CD4-positive, alpha-beta memory T cell (primary cell): Measurements from ENCODE around the gene SHLD2. TPM values are rescaled to one million over a fixed set of nuclear protein-coding genes. Genes with fewer than 3 reads are reported as not detected.
"Not testable (repeated sequence)": the region's sequence is repeated elsewhere in the genome, so short reads cannot be mapped to it uniquely, and the experiment has no call there.

Source experiments
- CTCF ChIA-PET: fragments of 350-600 bp; sonication (Branson Sonifier 250); formaldehyde crosslinking; loops from one replicate; lab custom pipeline; 2021; ENCODE audit warnings: inconsistent platforms; ENCODE audit not compliant: partially characterized antibody; lab: Charles Lee
- POLR2A ChIA-PET: fragments of 350-600 bp; sonication (Branson Sonifier 250); formaldehyde crosslinking; loops from one replicate; lab custom pipeline; 2021; ENCODE audit not compliant: partially characterized antibody; lab: Charles Lee
- DNase-seq, 5 donors: peaks; one replicate each; pipeline versions ENCODE4 v3.0.0 to v3.0.0-alpha.2; 2020 to 2022; ENCODE audit warnings: mixed read lengths in 1 of 5
- H3K27ac ChIP-seq: one replicate; pipeline ENCODE4 v1.7.0; 2013; ENCODE audit warnings: low read depth, low read length
- H3K27me3 ChIP-seq: 2 replicates; pipeline ENCODE4 v1.7.0; 2013; ENCODE audit warnings: mild to moderate bottlenecking, low read length, moderate library complexity; ENCODE audit not compliant: insufficient read depth
- H3K36me3 ChIP-seq: 2 replicates; pipeline ENCODE4 v1.7.0; 2013; ENCODE audit warnings: mild to moderate bottlenecking, low read length, moderate library complexity; ENCODE audit not compliant: insufficient read depth
- H3K4me1 ChIP-seq: 2 replicates; pipeline ENCODE4 v1.7.0; 2013; ENCODE audit warnings: mild to moderate bottlenecking, low read length, moderate library complexity; ENCODE audit not compliant: insufficient read depth
- H3K4me3 ChIP-seq, 2 donors: one replicate each; pipeline ENCODE4 v1.7.0; 2013; ENCODE audit warnings: low read length in 2 of 2, mild to moderate bottlenecking in 1 of 2
- H3K9me3 ChIP-seq, 2 donors: one replicate each; pipeline ENCODE4 v1.7.0; 2013; ENCODE audit warnings: low read length in 2 of 2, control low read depth in 1 of 2; ENCODE audit not compliant: control insufficient read depth in 1 of 2
- H3K27ac Mint-ChIP-seq, 7 donors: one replicate each; pipeline ENCODE4 v1.8.0; 2020 to 2021; ENCODE audit warnings: mixed read lengths in 7 of 7, mild to moderate bottlenecking in 6 of 7, inconsistent platforms in 3 of 7, moderate library complexity in 3 of 7
- H3K27me3 Mint-ChIP-seq, 2 donors: one replicate each; pipeline ENCODE4 v1.8.0; 2020 to 2021; ENCODE audit warnings: mixed read lengths in 2 of 2
- H3K36me3 Mint-ChIP-seq, 2 donors: one replicate each; pipeline ENCODE4 v1.8.0; 2020 to 2021; ENCODE audit warnings: mixed read lengths in 2 of 2, inconsistent platforms in 1 of 2, mild to moderate bottlenecking in 1 of 2
- H3K4me1 Mint-ChIP-seq, 4 donors: one replicate each; pipeline ENCODE4 v1.8.0; 2020 to 2021; ENCODE audit warnings: mixed read lengths in 4 of 4, mild to moderate bottlenecking in 1 of 4
- H3K4me3 Mint-ChIP-seq, 8 donors: one replicate each; pipeline ENCODE4 v1.8.0; 2020 to 2021; ENCODE audit warnings: mixed read lengths in 8 of 8, mild to moderate bottlenecking in 7 of 8, moderate library complexity in 6 of 8, inconsistent platforms in 3 of 8
- H3K9me3 Mint-ChIP-seq, 8 donors: one replicate each; pipeline ENCODE4 v1.8.0; 2020 to 2021; ENCODE audit warnings: mixed read lengths in 8 of 8, mild to moderate bottlenecking in 5 of 8, inconsistent platforms in 3 of 8, moderate library complexity in 1 of 8
- intact Hi-C: fragments of 100-400 bp; cut with micrococcal nuclease; formaldehyde crosslinking; loops from one replicate; pipeline ENCODE4 v1.15.1; 2023
- polyA plus RNA-seq, 2 donors: library from polyadenylated mRNA; unstranded; fragments of 300-500 nt; fragmentation: Illumina TruSeq; gene quantifications; one replicate each; pipeline ENCODE4 v1.2.3, GENCODE V29; 2021
- total RNA-seq, 2 experiments: library from RNA; stranded (reverse); gene quantifications; one replicate each; pipeline ENCODE4 v1.2.3, GENCODE V29; 2021

Gene SHLD2
- total and polyA plus RNA-seq, 4 experiments from 2014 or later = 20.7 to 26.5 (median 24.9) TPM

DNA sequence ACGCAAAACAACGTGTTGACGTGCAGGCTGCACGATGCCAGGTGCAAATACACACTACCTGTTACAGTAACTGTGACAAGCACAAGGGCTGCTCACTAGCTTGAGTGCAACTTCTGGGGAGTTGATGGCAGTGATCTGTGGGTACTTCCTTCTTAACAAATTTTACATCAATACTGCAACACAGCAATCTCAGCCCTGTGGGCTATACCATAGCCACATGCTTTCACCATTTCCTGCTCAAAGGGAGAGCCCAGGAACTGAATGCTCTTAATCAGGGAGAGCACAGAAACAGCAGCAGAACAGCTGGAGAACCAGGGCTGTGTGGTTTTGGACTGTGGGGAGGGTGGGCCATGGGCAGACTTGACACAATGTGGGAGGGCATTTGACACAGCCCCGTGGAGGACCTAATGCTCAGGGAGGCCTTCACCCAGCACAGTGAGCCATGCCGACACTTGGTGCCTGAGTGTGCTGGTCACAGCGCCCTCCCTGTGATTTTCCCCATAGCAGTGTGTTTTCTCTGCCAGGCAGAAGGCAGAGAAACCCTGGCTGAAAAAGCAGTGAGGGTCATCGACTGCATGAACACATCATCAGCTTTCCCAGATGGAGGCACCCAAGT, 118.3 kb downstream of the SHLD2 start:
- H3K27ac ChIP-seq, H3K4me1 ChIP-seq, H3K9me3 Mint-ChIP-seq, intact Hi-C loops, H3K27me3 ChIP-seq, H3K4me3 Mint-ChIP-seq, DNase-seq, H3K4me3 ChIP-seq, POLR2A ChIA-PET, H3K9me3 ChIP-seq, H3K36me3 ChIP-seq, H3K27me3 Mint-ChIP-seq, H3K36me3 Mint-ChIP-seq, CTCF ChIA-PET: not testable (repeated sequence)
- Mint-ChIP-seq H3K27ac (peak overlapping the region in 1 of 7 donors; percentile 83), H3K4me1 (peaks cover 0 to 10% (median 4%) of the 10 kb centered on the region in 4 donors)

DNA sequence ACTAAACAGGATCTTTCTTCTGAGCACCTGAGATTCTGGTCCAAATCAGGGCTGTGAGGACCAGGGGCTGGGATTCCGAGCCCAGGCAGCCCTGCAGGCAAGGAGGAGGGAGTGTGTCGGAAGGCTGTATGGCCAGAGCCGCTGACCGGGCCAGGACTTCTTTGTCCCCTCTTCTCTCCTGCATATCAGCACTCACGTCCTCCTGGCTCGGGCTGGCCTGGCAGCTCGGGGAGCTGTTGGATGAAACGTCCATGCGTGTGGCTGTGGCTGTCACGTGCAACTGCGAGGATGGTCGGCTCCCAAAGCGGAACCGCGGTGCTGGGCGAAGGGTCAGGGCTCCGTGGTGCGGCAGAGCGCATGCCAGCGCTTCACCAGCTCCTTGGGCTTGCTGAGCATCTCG, 118.8 kb downstream of the SHLD2 start:
- peak in 1 of 5 donors; percentile 13 for DNase-seq
- H3K27me3 Mint-ChIP-seq, H3K9me3 ChIP-seq, H3K27me3 ChIP-seq, H3K9me3 Mint-ChIP-seq, H3K27ac ChIP-seq, CTCF ChIA-PET, H3K36me3 Mint-ChIP-seq, intact Hi-C loops, POLR2A ChIA-PET, H3K4me3 ChIP-seq, H3K4me3 Mint-ChIP-seq, H3K36me3 ChIP-seq, H3K4me1 ChIP-seq: not testable (repeated sequence)
- peak overlapping the region in 3 of 7 donors; percentile 17 to 83 (median 48) for H3K27ac Mint-ChIP-seq
- H3K4me1 Mint-ChIP-seq = peaks cover 0 to 10% (median 4%) of the 10 kb centered on the region in 4 donors

DNA sequence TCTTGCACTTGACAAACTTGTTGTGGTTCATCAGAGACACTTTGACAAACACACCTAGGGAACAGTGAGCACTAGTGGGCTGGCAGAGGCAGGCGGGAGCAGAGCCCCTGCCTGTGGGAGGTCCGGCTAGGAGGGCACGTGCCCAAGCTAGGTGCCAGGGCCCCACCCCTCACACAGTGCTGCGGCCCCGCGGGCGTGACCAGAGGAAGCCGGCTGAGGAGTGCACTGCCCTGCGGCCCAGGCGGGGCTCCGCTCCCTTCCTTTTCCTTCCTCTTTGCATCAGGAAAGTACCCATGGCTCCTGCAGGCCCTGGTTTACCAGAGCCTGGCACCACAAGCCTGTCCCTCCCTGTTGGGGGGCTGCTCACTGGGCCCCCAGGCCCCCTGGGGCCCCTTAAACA, 121.1 kb downstream of the SHLD2 start:
- H3K27me3 Mint-ChIP-seq, H3K4me1 ChIP-seq, H3K9me3 ChIP-seq, H3K36me3 ChIP-seq, H3K27ac ChIP-seq, H3K4me3 ChIP-seq, POLR2A ChIA-PET, H3K9me3 Mint-ChIP-seq, DNase-seq, H3K27me3 ChIP-seq, CTCF ChIA-PET, intact Hi-C loops, H3K36me3 Mint-ChIP-seq, H3K4me3 Mint-ChIP-seq: not testable (repeated sequence)
- Mint-ChIP-seq H3K27ac (peak overlapping the region in 1 of 7 donors; percentile 59), H3K4me1 (peaks cover 2 to 10% (median 4%) of the 10 kb centered on the region in 4 donors)

DNA sequence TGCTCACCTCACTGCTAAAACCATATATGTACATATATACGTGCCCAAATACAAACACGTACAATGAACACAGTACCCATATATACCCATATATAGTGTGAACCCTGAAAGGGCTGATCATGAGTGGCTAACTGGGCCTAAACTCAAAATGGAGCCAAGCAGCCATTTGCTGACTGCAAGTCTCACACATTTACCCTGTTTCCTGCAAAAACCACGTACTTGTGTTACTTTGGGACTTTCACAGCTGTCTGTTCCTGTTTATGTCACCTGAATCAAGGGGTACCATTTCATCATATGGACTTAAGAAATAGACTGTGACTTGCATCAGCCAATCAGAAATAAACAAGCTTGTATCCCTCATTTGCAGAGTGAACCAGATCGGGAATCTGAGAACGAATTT, 124.4 kb downstream of the SHLD2 start:
- H3K4me3 Mint-ChIP-seq, CTCF ChIA-PET, intact Hi-C loops, H3K9me3 Mint-ChIP-seq, POLR2A ChIA-PET, H3K36me3 Mint-ChIP-seq, H3K27me3 Mint-ChIP-seq, H3K27me3 ChIP-seq, H3K4me1 ChIP-seq, H3K27ac Mint-ChIP-seq, H3K36me3 ChIP-seq, H3K9me3 ChIP-seq, H3K27ac ChIP-seq, H3K4me3 ChIP-seq, DNase-seq, H3K4me1 Mint-ChIP-seq: not testable (repeated sequence)

DNA sequence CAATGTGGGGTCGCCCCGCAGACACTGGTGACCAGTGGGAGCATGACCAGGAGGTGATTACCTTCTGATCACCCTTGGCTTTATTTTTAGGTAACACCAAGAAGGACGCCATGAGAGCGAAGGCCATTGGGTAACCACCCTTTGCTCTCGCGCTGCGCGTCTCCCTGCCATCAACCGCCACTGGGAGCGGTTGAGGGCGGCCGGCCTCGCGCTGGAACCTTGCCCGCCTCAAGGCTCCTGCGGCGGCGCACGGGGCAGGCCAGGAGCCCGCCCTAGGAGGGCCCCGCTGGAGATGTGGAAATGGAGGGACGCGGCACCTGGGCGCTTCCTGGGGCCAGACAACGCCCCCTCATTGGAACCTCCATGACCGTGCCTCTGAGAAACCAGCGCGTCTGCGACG, 127.8 kb downstream of the SHLD2 start:
- H3K4me1 ChIP-seq, intact Hi-C loops, H3K27ac ChIP-seq, H3K9me3 ChIP-seq, H3K4me1 Mint-ChIP-seq, CTCF ChIA-PET, DNase-seq, H3K36me3 Mint-ChIP-seq, H3K27ac Mint-ChIP-seq, POLR2A ChIA-PET, H3K4me3 ChIP-seq, H3K9me3 Mint-ChIP-seq, H3K27me3 Mint-ChIP-seq, H3K27me3 ChIP-seq, H3K4me3 Mint-ChIP-seq, H3K36me3 ChIP-seq: not testable (repeated sequence)

DNA sequence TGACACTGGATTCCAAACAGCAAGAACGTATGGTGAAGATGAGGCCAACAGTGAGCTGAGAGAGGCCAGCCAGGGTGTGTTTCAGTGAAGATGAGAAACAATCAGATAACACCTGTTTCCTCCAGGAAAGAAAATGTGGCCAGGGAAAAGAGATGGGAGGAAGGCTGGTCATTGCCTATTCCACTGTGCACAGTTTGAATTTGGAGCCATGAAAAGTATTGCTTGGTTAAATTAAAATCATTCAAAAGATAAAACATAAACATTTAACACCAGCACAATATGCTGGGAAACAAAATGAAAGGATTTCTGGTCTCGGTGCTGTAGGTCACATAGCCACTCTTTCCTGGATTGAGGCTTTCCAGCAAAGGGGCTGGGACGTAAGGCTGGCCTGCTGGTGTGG, 130.1 kb downstream of the SHLD2 start, which contains the start of gene NUTM2A:
NUTM2A (plus strand) TSS at position 301 of the 400 bp plus-strand sequence. CDS start 383 bp downstream, outside the sequence.
- H3K27me3 Mint-ChIP-seq, DNase-seq, H3K4me3 ChIP-seq, H3K4me1 ChIP-seq, POLR2A ChIA-PET, intact Hi-C loops, H3K9me3 ChIP-seq, H3K4me1 Mint-ChIP-seq, H3K36me3 ChIP-seq, H3K4me3 Mint-ChIP-seq, H3K27ac ChIP-seq, H3K27ac Mint-ChIP-seq, H3K36me3 Mint-ChIP-seq, H3K27me3 ChIP-seq, CTCF ChIA-PET, H3K9me3 Mint-ChIP-seq: not testable (repeated sequence)

DNA sequence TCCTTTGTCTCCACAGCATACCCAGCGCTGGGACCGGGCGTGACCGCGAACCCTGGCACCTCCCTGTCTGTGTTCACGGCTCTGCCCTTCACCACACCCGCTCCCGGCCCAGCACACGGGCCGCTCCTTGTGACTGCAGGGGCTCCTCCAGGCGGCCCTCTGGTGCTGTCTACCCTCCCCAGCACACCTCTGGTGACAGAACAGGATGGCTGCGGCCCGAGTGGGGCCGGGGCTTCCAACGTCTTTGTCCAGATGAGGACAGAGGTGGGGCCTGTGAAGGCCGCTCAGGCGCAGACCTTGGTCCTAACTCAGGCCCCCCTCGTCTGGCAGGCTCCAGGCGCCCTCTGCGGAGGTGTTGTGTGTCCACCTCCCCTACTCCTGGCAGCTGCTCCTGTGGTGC, 133.2 kb downstream of the SHLD2 start:
- H3K4me3 Mint-ChIP-seq, H3K9me3 Mint-ChIP-seq, CTCF ChIA-PET, H3K9me3 ChIP-seq, H3K27ac ChIP-seq, POLR2A ChIA-PET, H3K36me3 Mint-ChIP-seq, H3K27me3 ChIP-seq, DNase-seq, intact Hi-C loops, H3K4me1 ChIP-seq, H3K27me3 Mint-ChIP-seq, H3K36me3 ChIP-seq, H3K4me1 Mint-ChIP-seq, H3K4me3 ChIP-seq, H3K27ac Mint-ChIP-seq: not testable (repeated sequence)

DNA sequence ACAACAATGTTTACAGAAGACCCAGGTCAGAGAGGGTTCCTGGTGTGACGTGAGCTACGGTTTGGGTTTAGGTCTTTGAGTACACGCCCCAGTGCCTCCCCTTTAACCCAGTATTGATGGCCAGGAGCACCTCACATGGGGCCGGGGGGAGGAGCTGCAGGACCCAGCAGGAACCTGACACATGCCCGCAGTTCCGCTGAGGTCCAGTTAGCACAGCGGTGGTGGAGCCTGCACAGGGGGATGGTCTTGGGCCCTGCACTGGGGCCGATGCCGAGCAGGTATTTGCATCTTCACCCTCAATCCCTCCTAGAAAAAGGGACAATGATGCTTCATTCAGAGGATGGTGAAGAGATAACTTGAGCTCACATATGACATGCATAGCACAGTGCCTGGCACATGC, 134.2 kb downstream of the SHLD2 start:
- H3K27ac ChIP-seq, H3K27ac Mint-ChIP-seq, H3K9me3 ChIP-seq, H3K4me1 Mint-ChIP-seq, CTCF ChIA-PET, H3K36me3 ChIP-seq, H3K27me3 Mint-ChIP-seq, H3K27me3 ChIP-seq, POLR2A ChIA-PET, H3K36me3 Mint-ChIP-seq, intact Hi-C loops, H3K4me1 ChIP-seq, DNase-seq, H3K4me3 Mint-ChIP-seq, H3K4me3 ChIP-seq, H3K9me3 Mint-ChIP-seq: not testable (repeated sequence)
